ENCODE measurements around the gene ACSM6. TPM values are rescaled to one million over a fixed set of nuclear protein-coding genes. Genes with fewer than 3 reads are reported as not detected.

The ACSM6 gene
- total RNA-seq, 1 donor from 2014 or later: not detected

DNA sequence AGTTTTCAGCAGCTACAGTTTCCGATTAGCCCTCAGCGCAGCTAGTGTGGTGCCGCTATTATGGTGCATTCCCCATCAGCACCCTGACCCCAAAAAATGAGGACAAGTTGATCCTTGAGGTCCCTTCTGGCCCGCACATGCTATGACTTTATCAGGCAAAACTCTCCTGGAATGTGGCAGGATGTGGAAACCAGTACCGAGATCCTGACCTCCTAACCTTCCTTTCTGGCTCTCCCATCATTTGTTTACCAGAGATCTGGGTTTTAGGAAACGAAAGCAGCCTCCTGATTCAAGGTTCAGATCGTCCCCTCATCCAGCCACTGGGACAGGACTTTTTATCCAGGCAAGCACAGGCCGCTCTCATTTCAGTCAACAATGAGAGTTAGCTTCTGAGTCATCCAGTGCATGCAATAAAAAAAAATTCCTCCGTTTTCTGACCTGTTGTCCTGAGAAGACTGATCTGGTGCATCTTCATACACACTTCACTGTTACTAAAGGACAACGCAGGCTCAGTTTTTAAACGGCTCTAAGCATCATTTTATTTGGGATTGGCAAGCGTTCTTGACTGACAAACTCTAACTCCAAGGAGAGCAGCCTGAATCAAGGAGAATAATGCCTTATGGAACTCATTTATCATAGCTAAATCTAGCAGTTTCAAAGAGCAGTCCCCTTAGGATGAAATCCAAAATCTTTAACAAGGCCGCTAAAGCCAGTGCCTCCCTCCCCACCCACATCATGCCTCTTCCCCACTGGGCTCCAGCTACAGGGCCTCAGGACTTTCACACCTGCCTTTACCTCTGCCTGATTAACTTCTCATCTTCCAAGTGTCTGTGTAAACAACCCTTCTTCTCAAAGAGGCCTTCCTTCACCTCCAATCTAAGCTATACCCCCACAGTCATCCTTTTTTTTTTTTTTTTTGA is 79.6 kb downstream of the ACSM6 start:
- H3K4me3 ChIP-seq (ENCODE audit: low read depth, low read length): no peak overlapping the region
- DNase-seq (ENCODE audit: low read depth): no peak
- TF ChIP-seq, protein P1, sequence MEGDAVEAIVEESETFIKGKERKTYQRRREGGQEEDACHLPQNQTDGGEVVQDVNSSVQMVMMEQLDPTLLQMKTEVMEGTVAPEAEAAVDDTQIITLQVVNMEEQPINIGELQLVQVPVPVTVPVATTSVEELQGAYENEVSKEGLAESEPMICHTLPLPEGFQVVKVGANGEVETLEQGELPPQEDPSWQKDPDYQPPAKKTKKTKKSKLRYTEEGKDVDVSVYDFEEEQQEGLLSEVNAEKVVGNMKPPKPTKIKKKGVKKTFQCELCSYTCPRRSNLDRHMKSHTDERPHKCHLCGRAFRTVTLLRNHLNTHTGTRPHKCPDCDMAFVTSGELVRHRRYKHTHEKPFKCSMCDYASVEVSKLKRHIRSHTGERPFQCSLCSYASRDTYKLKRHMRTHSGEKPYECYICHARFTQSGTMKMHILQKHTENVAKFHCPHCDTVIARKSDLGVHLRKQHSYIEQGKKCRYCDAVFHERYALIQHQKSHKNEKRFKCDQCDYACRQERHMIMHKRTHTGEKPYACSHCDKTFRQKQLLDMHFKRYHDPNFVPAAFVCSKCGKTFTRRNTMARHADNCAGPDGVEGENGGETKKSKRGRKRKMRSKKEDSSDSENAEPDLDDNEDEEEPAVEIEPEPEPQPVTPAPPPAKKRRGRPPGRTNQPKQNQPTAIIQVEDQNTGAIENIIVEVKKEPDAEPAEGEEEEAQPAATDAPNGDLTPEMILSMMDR (IDR thresholded peaks at IDR 0.05; ENCODE audit: insufficient read depth, low read length, poor library complexity, severe bottlenecking): no peak

DNA sequence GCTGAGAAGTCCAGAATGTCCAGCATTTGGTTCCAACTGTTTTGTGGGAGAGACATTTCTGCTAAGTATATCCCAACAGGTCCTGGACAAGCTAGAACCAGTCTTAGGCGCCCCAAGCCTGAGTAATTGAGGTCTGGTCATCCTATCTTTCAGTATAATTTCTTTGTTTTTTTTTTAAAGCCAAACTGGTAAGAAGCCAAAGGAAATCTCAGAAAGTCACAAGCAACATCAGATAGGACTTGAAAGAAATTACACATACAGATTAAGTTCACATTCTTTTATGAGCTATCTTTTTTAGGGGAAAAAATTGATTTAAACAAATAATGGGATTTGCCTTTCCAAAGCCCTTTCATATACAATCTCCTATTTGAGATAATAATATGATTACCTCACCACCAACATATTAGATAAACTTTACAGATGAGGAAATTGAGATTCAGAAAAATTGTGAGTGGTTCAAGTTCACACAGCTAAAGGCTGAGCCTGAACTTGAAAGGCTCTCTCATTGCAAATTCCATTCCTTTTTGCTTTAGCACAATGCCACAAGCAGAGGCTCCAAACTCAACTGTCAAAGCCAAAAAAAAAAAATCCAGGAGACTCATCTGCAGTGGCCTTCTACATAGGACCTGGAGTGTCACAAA is 81.8 kb downstream of the ACSM6 start:
- Histone ChIP-seq H3K4me3 (ENCODE audit: low read depth, low read length) (no peak overlapping the region), H3K27me3 (ENCODE audit: control insufficient read depth, insufficient read depth, low read length) (no peaks in the 10 kb centered on the region), H3K36me3 (ENCODE audit: control insufficient read depth, insufficient read depth, low read length) (no peaks in the 10 kb centered on the region)
- TF ChIP-seq, protein P1 (IDR thresholded peaks at IDR 0.05; ENCODE audit: insufficient read depth, low read length, poor library complexity, severe bottlenecking): no peak
- no peak for DNase-seq (ENCODE audit: low read depth)

More for the DNA sequence above, 79.6 kb downstream of the ACSM6 start:
- Histone ChIP-seq H3K27me3 (ENCODE audit: control insufficient read depth, insufficient read depth, low read length) (no peaks in the 10 kb centered on the region), H3K36me3 (ENCODE audit: control insufficient read depth, insufficient read depth, low read length) (no peaks in the 10 kb centered on the region)

DNA sequence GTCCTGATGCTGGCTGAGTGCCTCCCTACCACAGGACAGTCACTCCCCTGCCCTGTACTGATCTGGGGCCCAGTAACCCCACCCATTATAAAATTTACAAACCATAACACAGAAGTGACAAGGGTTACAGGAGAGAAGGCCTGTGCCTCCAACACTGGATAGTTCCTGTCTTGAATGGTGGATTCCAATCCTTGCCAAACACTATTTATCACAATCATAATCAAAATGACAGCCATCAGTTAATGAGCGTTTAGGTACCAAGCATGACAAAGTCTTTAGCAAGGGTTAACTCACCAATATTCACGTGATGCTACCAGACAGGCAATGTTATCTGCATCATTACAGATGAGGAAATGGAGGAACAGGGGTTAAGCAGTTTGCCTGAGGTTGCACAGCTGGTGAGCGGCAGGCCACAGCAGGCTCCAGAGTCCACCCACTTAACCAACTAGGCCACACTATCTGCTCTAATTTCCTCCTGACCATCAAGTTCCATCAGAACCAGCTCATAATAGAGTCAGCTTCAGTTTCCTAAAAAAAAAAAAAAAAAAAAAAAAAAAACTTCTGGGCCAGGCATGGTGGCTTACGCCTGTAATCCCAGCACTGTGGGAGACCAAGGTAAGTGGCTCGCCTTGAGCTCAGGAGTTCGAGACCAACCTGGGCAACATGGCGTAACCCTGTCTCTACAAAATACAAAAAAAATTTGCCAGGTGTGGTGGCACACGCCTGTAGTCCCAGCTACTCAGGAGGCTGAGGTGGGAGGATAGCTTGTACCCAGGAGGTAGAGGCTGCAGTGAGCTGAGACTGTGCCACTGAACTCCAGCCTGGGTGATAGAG is 82.5 kb downstream of the ACSM6 start:
- no peak for DNase-seq (ENCODE audit: low read depth)
- TF ChIP-seq, protein P1 (IDR thresholded peaks at IDR 0.05; ENCODE audit: insufficient read depth, low read length, poor library complexity, severe bottlenecking): no peak
- H3K4me3 ChIP-seq (ENCODE audit: low read depth, low read length): no peak overlapping the region
- H3K36me3 ChIP-seq (ENCODE audit: control insufficient read depth, insufficient read depth, low read length): no peaks in the 10 kb centered on the region
- no peaks in the 10 kb centered on the region for H3K27me3 ChIP-seq (ENCODE audit: control insufficient read depth, insufficient read depth, low read length)

DNA sequence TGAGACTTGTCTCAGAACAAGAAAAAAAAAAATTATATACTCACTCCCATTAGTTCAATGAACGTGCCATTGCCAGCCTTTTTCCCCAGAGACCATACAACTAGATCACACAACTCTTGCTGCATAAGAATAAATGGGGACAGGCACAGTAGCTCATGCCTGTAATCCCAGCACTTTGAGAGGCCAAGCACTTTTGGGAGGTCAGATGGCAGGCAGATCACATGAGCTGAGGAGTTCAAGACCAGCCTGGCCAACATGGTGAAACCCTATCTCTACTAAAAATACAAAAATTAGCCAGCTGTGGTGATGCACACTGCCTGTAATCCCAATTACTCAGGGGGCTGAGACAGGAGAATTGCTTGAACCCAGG is 83.1 kb downstream of the ACSM6 start:
- Histone ChIP-seq H3K27me3 (ENCODE audit: control insufficient read depth, insufficient read depth, low read length) (no peaks in the 10 kb centered on the region), H3K4me3 (ENCODE audit: low read depth, low read length) (no peak overlapping the region), H3K36me3 (ENCODE audit: control insufficient read depth, insufficient read depth, low read length) (no peaks in the 10 kb centered on the region)
- DNase-seq (ENCODE audit: low read depth): no peak
- TF ChIP-seq, protein P1 (IDR thresholded peaks at IDR 0.05; ENCODE audit: insufficient read depth, low read length, poor library complexity, severe bottlenecking): no peak

DNA sequence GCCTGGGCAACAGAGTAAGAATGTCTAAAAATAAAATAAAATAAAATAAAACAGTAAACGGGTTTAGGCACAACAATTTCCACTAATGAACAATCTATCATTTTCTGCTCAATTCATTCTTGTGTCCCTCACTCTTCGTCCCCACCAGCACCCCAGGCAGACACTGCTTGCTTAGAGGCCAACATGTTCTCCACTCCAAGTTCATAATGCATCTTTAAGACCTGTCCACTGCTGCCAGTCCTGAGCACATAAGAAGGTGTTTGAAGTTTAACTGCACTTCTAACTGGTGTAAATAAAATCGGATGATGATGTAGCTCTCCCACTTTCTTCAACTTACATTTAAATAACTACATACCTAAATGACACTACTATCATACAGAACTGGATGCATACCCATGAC is 83.6 kb downstream of the ACSM6 start:
- DNase-seq (ENCODE audit: low read depth): no peak
- Histone ChIP-seq H3K4me3 (ENCODE audit: low read depth, low read length) (no peak overlapping the region), H3K36me3 (ENCODE audit: control insufficient read depth, insufficient read depth, low read length) (no peaks in the 10 kb centered on the region), H3K27me3 (ENCODE audit: control insufficient read depth, insufficient read depth, low read length) (no peaks in the 10 kb centered on the region)
- TF ChIP-seq, protein P1 (IDR thresholded peaks at IDR 0.05; ENCODE audit: insufficient read depth, low read length, poor library complexity, severe bottlenecking): no peak

Other genes with a start within 250 kb of the ACSM6 start
- 0.21 TPM in 1 of 2 replicates, not detected in the other for gene CYP2C8, start 124.7 kb upstream of the ACSM6 start, total RNA-seq
- 54.7 and 58.1 TPM in 2 replicates for gene PDLIM1, start 96.8 kb downstream of the ACSM6 start, total RNA-seq

Measured in kidney epithelial cell (primary cell).